Sigmoid colon (tissue), 4 donors: ENCODE measurements around the gene NDUFB4.

Source experiments
- POLR2A ChIP-seq, 2 donors: fragments of 450-650 bp; IDR thresholded peaks; one replicate each; pipeline ENCODE4 v1.6.1; 2016; ENCODE audit warnings: antibody characterized with exemption in 2 of 2, mild to moderate bottlenecking in 2 of 2, moderate library complexity in 2 of 2
- POLR2AphosphoS5 ChIP-seq, 4 donors: sonication (generic); formaldehyde crosslinking; IDR thresholded peaks; one replicate each; pipeline ENCODE4 v1.6.1; 2017; ENCODE audit warnings: antibody characterized with exemption in 4 of 4

DNA sequence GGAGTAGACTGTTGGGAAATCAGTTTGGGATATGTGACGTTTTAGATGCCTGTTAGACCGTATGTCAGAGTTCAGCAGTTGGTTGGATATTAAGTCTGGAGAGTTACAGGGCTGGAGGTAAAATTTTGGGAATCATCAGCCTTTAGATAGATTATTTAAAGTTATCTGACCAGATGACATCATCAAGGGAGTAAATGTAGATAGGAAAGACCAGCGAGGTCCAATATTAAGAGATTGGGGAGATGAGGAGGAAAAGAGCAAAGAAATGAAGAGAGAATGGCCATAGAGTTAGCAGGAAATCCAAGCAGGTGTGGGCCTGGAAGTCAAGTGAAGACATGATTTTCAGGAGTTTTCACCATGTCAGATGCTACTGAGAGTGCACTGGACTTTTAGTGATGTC lies 3.1 kb downstream of the NDUFB4 start:
- TF ChIP-seq POLR2A (IDR thresholded peaks at IDR 0.05), result no peak
- no peak for TF ChIP-seq POLR2AphosphoS5 (IDR thresholded peaks at IDR 0.05)
